ENCODE data around the gene MACROD2.
A peak's percentile ranks its signal among the peaks of the same experiment; 100 is the strongest.

Gene MACROD2

DNA sequence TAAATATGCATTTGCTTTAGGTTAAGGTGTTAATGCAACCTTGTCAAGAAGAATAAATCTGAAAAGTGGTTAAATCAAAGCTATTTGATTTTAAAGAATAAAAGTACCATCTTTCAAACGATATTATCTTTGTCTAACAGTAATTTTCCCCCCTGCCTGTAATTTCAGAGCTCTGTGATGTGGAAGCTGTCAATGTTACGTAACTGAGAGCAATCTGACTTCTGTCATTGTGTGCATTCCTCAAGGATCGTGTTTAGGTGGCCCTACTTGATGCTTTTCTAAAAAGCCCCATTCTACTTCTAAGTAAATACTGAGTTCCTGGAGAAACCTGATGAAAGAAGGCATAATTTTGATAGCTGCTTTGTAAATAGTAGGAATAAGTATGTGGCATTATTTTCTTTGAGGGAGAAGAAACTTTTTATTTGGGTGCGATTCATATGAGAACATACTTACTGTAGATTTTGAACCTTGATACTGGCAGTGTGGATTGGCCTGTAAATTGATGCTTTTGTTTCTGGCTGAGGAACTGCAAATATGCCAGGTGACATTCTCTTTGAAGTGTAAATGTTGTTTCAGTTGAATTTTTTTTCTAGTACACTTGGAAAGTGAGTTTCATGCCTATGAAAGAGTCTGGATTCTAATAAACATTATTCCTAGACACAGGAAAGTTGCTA is 871.7 kb downstream of the MACROD2 start:
- no peak for DNase-seq (ENCODE audit: low read depth)

DNA sequence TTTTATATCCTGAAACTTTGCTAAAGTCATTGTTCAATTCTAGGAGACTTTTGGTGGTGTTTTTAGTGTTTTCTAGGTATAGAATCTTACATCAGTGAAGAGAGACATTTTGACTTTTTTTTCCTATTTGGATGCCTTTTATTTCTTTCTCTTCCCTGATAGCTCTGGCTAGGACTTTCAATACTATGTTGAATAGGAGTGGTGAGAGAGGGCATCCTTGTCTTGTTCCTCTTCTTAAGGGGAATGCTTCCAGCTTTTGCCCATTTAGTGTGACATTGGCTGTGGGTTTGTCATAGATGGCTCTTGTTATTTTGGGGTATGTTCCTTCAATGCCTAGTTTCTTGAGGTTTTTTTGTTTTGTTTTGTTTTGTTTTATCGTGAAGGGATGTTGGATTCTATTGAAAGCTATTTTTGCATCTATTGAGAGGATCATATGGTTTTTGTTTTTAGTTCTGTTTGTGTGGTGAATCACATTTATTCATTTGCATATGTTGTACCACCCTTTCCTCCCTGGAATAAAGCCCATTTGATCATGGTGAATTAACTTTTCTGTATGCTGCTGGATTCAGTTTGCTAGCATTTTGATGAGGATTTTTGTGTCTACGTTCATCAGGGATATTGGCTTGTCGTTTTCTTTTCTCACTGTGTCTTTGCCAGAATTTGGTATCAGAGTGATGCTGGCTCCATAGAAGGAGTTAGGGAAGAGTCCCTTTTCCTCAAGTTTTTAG is 882.1 kb downstream of the MACROD2 start:
- H3K4me3 ChIP-seq (ENCODE audit: control insufficient read depth, low read depth, low read length), result no peak overlapping the region
- TF ChIP-seq, protein P1, sequence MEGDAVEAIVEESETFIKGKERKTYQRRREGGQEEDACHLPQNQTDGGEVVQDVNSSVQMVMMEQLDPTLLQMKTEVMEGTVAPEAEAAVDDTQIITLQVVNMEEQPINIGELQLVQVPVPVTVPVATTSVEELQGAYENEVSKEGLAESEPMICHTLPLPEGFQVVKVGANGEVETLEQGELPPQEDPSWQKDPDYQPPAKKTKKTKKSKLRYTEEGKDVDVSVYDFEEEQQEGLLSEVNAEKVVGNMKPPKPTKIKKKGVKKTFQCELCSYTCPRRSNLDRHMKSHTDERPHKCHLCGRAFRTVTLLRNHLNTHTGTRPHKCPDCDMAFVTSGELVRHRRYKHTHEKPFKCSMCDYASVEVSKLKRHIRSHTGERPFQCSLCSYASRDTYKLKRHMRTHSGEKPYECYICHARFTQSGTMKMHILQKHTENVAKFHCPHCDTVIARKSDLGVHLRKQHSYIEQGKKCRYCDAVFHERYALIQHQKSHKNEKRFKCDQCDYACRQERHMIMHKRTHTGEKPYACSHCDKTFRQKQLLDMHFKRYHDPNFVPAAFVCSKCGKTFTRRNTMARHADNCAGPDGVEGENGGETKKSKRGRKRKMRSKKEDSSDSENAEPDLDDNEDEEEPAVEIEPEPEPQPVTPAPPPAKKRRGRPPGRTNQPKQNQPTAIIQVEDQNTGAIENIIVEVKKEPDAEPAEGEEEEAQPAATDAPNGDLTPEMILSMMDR (IDR thresholded peaks at IDR 0.05; ENCODE audit: control insufficient read depth, insufficient read depth, low read depth, low read length, missing control alignments), result no peak
- DNase-seq (ENCODE audit: low read depth), result no peak

More for the DNA sequence above, 871.7 kb downstream of the MACROD2 start:
- H3K4me3 ChIP-seq (ENCODE audit: control insufficient read depth, low read depth, low read length), result no peak overlapping the region
- TF ChIP-seq, protein P1 (IDR thresholded peaks at IDR 0.05; ENCODE audit: control insufficient read depth, insufficient read depth, low read depth, low read length, missing control alignments), result no peak

DNA sequence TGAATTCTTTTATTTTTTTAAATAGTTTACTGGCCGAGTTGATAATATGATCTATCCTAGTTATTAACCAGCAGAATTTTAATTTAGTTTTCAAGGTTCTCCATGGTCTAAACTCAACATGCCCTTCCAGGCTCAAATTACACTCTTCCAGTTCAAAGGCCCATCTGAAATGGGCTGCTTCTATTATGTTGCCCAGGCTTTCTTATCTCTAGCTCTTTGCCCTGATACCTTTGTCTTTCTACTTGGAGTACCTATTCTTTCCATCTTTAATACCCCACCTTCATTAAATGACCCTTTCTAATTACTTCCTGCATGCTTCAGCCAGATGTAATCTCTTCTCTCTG is 883.3 kb downstream of the MACROD2 start:
- DNase-seq (ENCODE audit: low read depth), result no peak
- H3K4me3 ChIP-seq (ENCODE audit: control insufficient read depth, low read depth, low read length), result no peak overlapping the region
- TF ChIP-seq, protein P1 (IDR thresholded peaks at IDR 0.05; ENCODE audit: control insufficient read depth, insufficient read depth, low read depth, low read length, missing control alignments), result no peak

DNA sequence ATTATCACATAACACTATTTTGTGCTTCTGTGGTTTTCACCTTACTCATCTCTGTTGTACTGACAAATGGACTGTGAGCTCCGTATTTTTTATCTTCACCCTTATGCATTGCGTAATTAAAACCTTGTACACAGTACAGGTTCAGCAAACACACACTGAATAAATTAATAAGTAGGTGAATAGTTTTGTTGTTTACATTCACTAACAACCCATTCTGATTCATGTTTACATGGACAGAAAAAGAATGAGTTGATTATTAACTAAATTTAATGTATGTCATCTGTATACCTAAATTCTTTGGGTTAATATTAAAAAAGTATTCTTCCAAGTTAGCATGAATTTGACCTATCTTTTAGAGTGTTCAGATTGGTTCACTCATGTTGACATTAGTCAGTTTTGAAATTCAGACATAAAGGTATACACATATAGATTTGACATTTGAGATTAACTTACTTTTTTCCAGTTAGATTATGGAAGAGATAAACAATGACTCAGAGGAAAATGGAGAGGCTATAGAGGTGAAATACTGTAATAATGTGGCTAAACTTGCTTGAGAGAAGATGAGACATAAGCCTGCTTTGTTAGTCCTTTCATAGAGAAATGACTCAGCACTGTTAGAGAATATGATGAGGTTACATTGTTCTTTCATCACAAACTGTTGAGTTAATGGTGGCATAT is 883.8 kb downstream of the MACROD2 start:
- H3K4me3 ChIP-seq (ENCODE audit: control insufficient read depth, low read depth, low read length), result no peak overlapping the region
- DNase-seq (ENCODE audit: low read depth), result peak; percentile 10
- TF ChIP-seq, protein P1 (IDR thresholded peaks at IDR 0.05; ENCODE audit: control insufficient read depth, insufficient read depth, low read depth, low read length, missing control alignments), result no peak

DNA sequence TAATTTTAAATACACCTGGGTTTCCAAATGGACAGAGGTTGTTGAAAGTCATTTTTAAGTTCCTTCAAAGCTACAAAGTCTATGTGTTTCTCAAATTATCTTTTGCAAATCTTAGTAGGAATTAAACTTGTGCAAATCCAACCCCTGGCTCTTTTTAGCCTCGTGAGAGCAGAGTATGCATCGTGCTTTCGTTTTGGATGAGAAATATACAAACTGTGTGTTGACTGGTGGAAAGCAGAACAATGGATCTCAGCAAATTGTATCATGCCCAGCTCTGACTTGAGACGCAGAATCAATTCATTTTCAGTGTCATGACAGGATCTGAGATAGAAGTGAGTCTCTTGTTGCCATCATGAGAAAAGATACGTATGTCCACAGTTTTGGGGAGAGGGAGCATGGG is 884.5 kb downstream of the MACROD2 start:
- H3K4me3 ChIP-seq (ENCODE audit: control insufficient read depth, low read depth, low read length), result no peak overlapping the region
- no peak for DNase-seq (ENCODE audit: low read depth)
- TF ChIP-seq, protein P1 (IDR thresholded peaks at IDR 0.05; ENCODE audit: control insufficient read depth, insufficient read depth, low read depth, low read length, missing control alignments), result no peak

DNA sequence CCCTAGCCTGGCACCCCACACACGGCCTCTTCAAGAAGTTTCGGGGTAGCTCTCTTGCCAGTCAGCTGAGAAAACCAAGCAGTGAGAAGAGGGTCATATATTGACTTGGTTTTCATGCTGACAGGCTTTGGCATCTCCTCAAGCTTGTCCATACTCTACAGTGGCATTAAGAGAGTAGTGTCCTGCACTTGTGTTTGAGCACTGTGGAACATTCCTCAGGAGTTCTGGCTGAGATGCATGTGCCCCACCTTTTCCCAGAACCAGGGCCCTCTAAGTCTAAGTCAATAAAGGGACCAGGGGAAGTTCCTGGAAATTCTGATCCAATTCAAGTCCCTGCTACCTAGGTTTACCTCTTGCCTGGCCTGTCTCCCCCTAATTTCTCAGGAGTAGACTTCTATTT is 886.2 kb downstream of the MACROD2 start:
- no peak overlapping the region for H3K4me3 ChIP-seq (ENCODE audit: control insufficient read depth, low read depth, low read length)
- DNase-seq (ENCODE audit: low read depth), result no peak
- TF ChIP-seq, protein P1 (IDR thresholded peaks at IDR 0.05; ENCODE audit: control insufficient read depth, insufficient read depth, low read depth, low read length, missing control alignments), result no peak
